Thyroid gland (tissue), 4 donors: Measurements from ENCODE around the gene MEX3D. TPM values are rescaled to one million over a fixed set of nuclear protein-coding genes. Genes with fewer than 3 reads are reported as not detected.

ENCODE experiments used
- DNase-seq, 2 donors: peaks; one replicate each; pipeline ENCODE4 v3.0.0-alpha.2; 2019
- H3K27ac ChIP-seq, 3 donors: fragments of 200-600 bp; sonication (generic); 1 replicate in 2 of 3; 2 replicates in 1 of 3; pipeline ENCODE4 v1.5.1; 2016 to 2019; ENCODE audit warnings: mild to moderate bottlenecking in 1 of 3, moderate library complexity in 1 of 3
- H3K27me3 ChIP-seq: fragments of 200-600 bp; sonication (generic); one replicate; pipeline ENCODE4 v1.5.1; 2019
- H3K36me3 ChIP-seq, 2 donors: fragments of 200-600 bp; sonication (generic); one replicate each; pipeline ENCODE4 v1.5.1; 2016 to 2019
- H3K4me1 ChIP-seq, 2 donors: fragments of 200-600 bp; sonication (generic); one replicate each; pipeline ENCODE4 v1.5.1; 2017 to 2019
- H3K4me3 ChIP-seq, 3 donors: fragments of 200-600 bp; sonication (generic); replicated peaks in 1 of 3; 1 replicate in 2 of 3; 2 replicates in 1 of 3; pipeline ENCODE4 v1.5.1; 2016; ENCODE audit warnings: mild to moderate bottlenecking in 1 of 3
- H3K9me3 ChIP-seq: fragments of 200-600 bp; sonication (generic); one replicate; pipeline ENCODE4 v1.5.1; 2017
- CTCF ChIP-seq, 6 experiments: fragments of 200-600 bp in 3 of 6; fragments of 450-650 bp in 3 of 6; sonication (generic) in 3 of 6; IDR thresholded peaks; one replicate each; pipeline ENCODE4 v1.5.1; 2016 to 2019; ENCODE audit warnings: antibody characterized with exemption in 6 of 6, mild to moderate bottlenecking in 2 of 6, inconsistent platforms in 1 of 6, moderate library complexity in 1 of 6
- POLR2A ChIP-seq, 2 donors: fragments of 450-650 bp; IDR thresholded peaks; one replicate each; pipeline ENCODE4 v1.6.1; 2017; ENCODE audit warnings: antibody characterized with exemption in 2 of 2, mild to moderate bottlenecking in 2 of 2, moderate library complexity in 1 of 2
- WGBS, 2 donors: methylation state at CpG; one replicate each; pipeline ENCODE4 v1.1.5; 2017; 5-methylcytosine and 5-hydroxymethylcytosine counted together
- intact Hi-C: fragments of 100-400 bp; cut with DNase I; formaldehyde crosslinking; loops from one replicate; pipeline ENCODE4 v1.15.1; 2023
- total RNA-seq, 4 donors: library from RNA; depleted of rRNA; stranded (reverse); fragments of >200 nt; gene quantifications; one replicate each; pipeline ENCODE4 v1.2.3, GENCODE V29; 2016

Gene MEX3D
- total RNA-seq, 4 donors from 2014 or later: 18.4 to 31.8 (median 26.4) TPM

- TF ChIP-seq POLR2A (IDR thresholded peaks at IDR 0.05): no peak
- TF ChIP-seq CTCF (IDR thresholded peaks at IDR 0.05): no peak
- intact Hi-C loops: no loop called here
- DNase-seq: no peak
- Histone ChIP-seq H3K9me3 (no peaks in the 10 kb centered on the region), H3K27ac (no peak overlapping the region), H3K36me3 (peaks cover 17 to 26% of the 10 kb centered on the region in 2 donors), H3K4me3 (no peak overlapping the region), H3K4me1 (no peaks in the 10 kb centered on the region), H3K27me3 (no peaks in the 10 kb centered on the region)
- 90 to 98% methylated on average over 6 to 7 of the region's 9 CpGs for WGBS, 2 donors
Measured at GRCh38 chr19:1613146-1613545, 45.0 kb upstream of the MEX3D start.

- DNase-seq: no peak
- Histone ChIP-seq H3K9me3 (no peaks in the 10 kb centered on the region), H3K4me3 (no peak overlapping the region), H3K4me1 (no peaks in the 10 kb centered on the region), H3K27ac (no peak overlapping the region), H3K27me3 (no peaks in the 10 kb centered on the region), H3K36me3 (peaks cover 17 to 26% of the 10 kb centered on the region in 2 donors)
- TF ChIP-seq POLR2A (IDR thresholded peaks at IDR 0.05) (no peak), CTCF (IDR thresholded peaks at IDR 0.05) (no peak)
- intact Hi-C loops: no loop called here
- 94 to 95% methylated on average over 35 to 38 of the region's 39 CpGs for WGBS, 2 donors
Measured at GRCh38 chr19:1612114-1613086, 44.3 kb upstream of the MEX3D start.

DNA sequence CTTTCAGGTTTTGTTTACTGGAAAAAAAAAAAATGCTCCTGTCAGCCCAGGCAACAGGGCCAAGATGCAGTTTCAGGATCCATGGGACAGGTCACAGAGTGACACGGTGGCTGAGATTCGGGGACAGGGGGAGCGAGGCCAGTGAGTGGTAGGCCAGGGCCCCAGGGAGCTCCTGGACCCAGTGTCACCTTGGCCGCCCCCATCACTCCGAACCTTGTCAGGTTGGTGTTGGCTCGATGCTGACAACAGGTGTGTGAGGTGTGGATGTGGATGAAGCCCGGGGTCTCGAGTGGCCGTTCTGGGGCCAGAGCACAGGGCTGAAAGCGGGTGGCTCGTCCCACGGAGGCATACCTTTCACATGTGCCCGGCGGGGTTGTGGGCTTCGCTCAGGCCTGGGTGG is 43.2 kb upstream of the MEX3D start:
- 93% methylated on average over 14 to 15 of the region's 15 CpGs for WGBS, 2 donors
- intact Hi-C loops: no loop called here
- no peak overlapping the region for H3K4me3 ChIP-seq
- TF ChIP-seq POLR2A (IDR thresholded peaks at IDR 0.05) (no peak), CTCF (IDR thresholded peaks at IDR 0.05) (no peak)
- no peak for DNase-seq
- peaks cover 17 to 26% of the 10 kb centered on the region in 2 donors for H3K36me3 ChIP-seq
- H3K9me3 ChIP-seq: no peaks in the 10 kb centered on the region
- H3K4me1 ChIP-seq: peaks cover under 1 to 2% of the 10 kb centered on the region in 2 donors
- no peak overlapping the region for H3K27ac ChIP-seq
- no peaks in the 10 kb centered on the region for H3K27me3 ChIP-seq

DNA sequence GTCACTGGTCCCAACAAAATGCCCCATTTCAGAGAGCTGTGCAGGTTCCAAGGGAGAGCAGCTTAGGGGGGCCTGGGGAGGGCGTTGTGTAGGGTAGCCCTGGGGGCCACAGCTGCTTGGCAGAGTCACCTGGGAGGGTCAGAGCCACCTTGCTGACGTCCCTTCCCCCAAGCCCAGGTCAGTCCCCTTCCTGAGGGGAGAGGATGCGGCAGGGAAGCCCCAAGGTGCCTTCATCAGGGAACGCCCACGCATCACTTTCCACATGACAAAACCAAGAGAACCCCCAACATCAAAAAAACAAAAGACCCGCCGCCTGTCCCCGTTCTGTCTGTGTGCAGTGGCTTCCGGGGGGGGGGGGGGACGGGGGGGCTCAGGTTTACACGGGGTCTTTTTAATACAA is 42.5 kb upstream of the MEX3D start:
- no peak overlapping the region for H3K27ac ChIP-seq
- WGBS, 2 donors: 81 to 88% methylated on average over 8 to 11 of the region's 11 CpGs
- no peaks in the 10 kb centered on the region for H3K9me3 ChIP-seq
- no peak for DNase-seq
- H3K36me3 ChIP-seq: peaks cover 11 to 26% of the 10 kb centered on the region in 2 donors
- intact Hi-C loops: no loop called here
- no peak overlapping the region for H3K4me3 ChIP-seq
- no peaks in the 10 kb centered on the region for H3K27me3 ChIP-seq
- TF ChIP-seq POLR2A (IDR thresholded peaks at IDR 0.05): no peak
- no peak for TF ChIP-seq CTCF (IDR thresholded peaks at IDR 0.05)
- H3K4me1 ChIP-seq: peaks cover 5 to 9% of the 10 kb centered on the region in 2 donors
